Measurements from ENCODE around the gene TLCD3B. TPM values are rescaled to one million over a fixed set of nuclear protein-coding genes. Genes with fewer than 3 reads are reported as not detected.

The TLCD3B gene
- total RNA-seq, 2 experiments from 2014 or later = 3.5 to 3.6 TPM

- H3K4me1 Mint-ChIP-seq (ENCODE audit: low read depth) = peaks cover 27% of the 10 kb centered on the region
- ChIA-PET POLR2A (interaction anchor here (0.8 to 6.3 kb wide), 4 partner anchors 9 to 23 kb away, joined by 3 to 83 read pairs (median 5); partner anchors contain the start of genes PPP4C and TBX6), CTCF (interaction anchor here (1.2 to 1.8 kb wide), 3 partner anchors 11 to 14 kb away, joined by 3 to 5 read pairs (median 4); no protein-coding TSS in a partner anchor)
- peak; percentile 77 for DNase-seq
- no peaks in the 10 kb centered on the region for H3K27me3 Mint-ChIP-seq
- intact Hi-C loops (cut with micrococcal nuclease) = loop anchor here (10.0 kb wide), 1 partner anchor 306 kb away; the partner anchor contains the start of genes MYL11 and TBC1D10B
- peak; percentile 57 for TF ChIP-seq CTCF (IDR thresholded peaks at IDR 0.05)
- H3K4me3 Mint-ChIP-seq = peak overlapping the region; percentile 66
- no peaks in the 10 kb centered on the region for H3K9me3 Mint-ChIP-seq
- peak overlapping the region; percentile 81 for H3K27ac Mint-ChIP-seq
- H3K36me3 Mint-ChIP-seq (ENCODE audit: low read depth) = peaks cover 86% of the 10 kb centered on the region
- ATAC-seq = no peak
These were observed 37.9 kb upstream of the TLCD3B start for GRCh38 chr16:30068750-30069610.

DNA sequence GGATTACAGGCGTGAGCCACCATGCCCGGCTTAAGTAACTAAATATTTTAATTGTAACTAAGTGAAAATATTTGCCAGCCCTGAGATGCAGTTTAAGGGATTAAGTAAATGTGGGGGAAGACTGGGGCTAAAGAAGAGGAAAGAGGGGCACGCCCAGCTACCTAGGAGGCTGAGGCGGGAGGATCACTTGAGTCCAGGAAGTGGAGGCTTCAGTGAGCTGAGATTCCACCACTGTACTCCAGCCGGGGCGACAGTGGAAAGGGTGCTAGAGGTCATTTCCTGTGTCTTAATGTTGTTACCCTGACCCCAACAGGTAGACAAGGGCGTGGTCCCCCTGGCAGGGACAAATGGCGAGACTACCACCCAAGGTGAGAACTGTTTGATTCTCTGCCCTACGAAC lies 37.3 kb upstream of the TLCD3B start:
- peaks cover 29% of the 10 kb centered on the region for H3K4me1 Mint-ChIP-seq (ENCODE audit: low read depth)
- TF ChIP-seq CTCF (IDR thresholded peaks at IDR 0.05) = no peak
- peaks cover 84% of the 10 kb centered on the region for H3K36me3 Mint-ChIP-seq (ENCODE audit: low read depth)
- POLR2A ChIA-PET = interaction anchor here (1.5 to 6.3 kb wide), 3 partner anchors 10 to 55 kb away, joined by 4 to 83 read pairs (median 7); partner anchors contain the start of genes MAPK3, PPP4C and TBX6
- no peak for ATAC-seq
- H3K9me3 Mint-ChIP-seq = no peaks in the 10 kb centered on the region
- CTCF ChIA-PET = interaction anchor here (1.2 to 2.1 kb wide), 4 partner anchors 11 to 23 kb away, joined by 3 to 12 read pairs (median 4); partner anchors contain the start of gene TBX6
- H3K4me3 Mint-ChIP-seq = peak overlapping the region; percentile 66
- no peak for DNase-seq
- intact Hi-C loops (cut with micrococcal nuclease) = loop anchor here (10.0 kb wide), 1 partner anchor 306 kb away; the partner anchor contains the start of genes MYL11 and TBC1D10B
- no peaks in the 10 kb centered on the region for H3K27me3 Mint-ChIP-seq
- H3K27ac Mint-ChIP-seq = peak overlapping the region; percentile 81

DNA sequence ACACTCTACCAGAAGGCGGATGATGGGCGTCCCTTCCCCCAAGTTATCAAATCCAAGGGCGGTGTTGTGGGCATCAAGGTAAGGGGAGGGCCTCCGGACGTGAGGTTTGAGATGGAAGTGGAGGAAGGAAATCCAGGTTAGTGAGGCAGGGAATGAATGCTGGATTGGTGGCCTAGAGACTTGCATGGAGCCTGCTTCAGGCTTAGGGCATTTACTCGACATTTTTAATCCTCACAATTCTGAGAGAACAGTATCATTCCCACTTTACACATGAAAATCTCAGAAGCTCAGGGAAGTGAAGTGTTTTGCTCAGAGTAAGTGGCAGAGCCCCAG lies 36.5 kb upstream of the TLCD3B start:
- no peak for TF ChIP-seq CTCF (IDR thresholded peaks at IDR 0.05)
- ATAC-seq (no peak), DNase-seq (no peak)
- intact Hi-C loops (cut with micrococcal nuclease) = loop anchor here (10.0 kb wide), 1 partner anchor 307 kb away; the partner anchor contains the start of genes MYL11 and TBC1D10B
- POLR2A ChIA-PET = interaction anchor here (0.6 to 6.3 kb wide), 6 partner anchors 10 to 665 kb away, joined by 4 to 83 read pairs (median 14); partner anchors contain the start of genes MAPK3, PPP4C and TBX6
- peak overlapping the region; percentile 91 for H3K4me3 Mint-ChIP-seq
- H3K4me1 Mint-ChIP-seq (ENCODE audit: low read depth) = peaks cover 32% of the 10 kb centered on the region
- H3K9me3 Mint-ChIP-seq = no peaks in the 10 kb centered on the region
- H3K27me3 Mint-ChIP-seq = no peaks in the 10 kb centered on the region
- CTCF ChIA-PET = interaction anchor here (1.4 to 3.2 kb wide), 6 partner anchors 9 to 35 kb away, joined by 3 to 14 read pairs (median 5); partner anchors contain the start of gene TBX6
- H3K27ac Mint-ChIP-seq = peak overlapping the region; percentile 100
- peaks cover 81% of the 10 kb centered on the region for H3K36me3 Mint-ChIP-seq (ENCODE audit: low read depth)

- Mint-ChIP-seq H3K27me3 (no peaks in the 10 kb centered on the region), H3K4me1 (ENCODE audit: low read depth) (peaks cover 30% of the 10 kb centered on the region), H3K4me3 (peak overlapping the region; percentile 91), H3K27ac (peak overlapping the region; percentile 100), H3K9me3 (no peaks in the 10 kb centered on the region), H3K36me3 (ENCODE audit: low read depth) (peaks cover 76% of the 10 kb centered on the region)
- intact Hi-C loops (cut with micrococcal nuclease) = loop anchor here (10.0 kb wide), 1 partner anchor 308 kb away; the partner anchor contains the start of genes MYL11 and TBC1D10B
- ATAC-seq = no peak
- CTCF ChIA-PET = interaction anchor here (1.4 to 3.2 kb wide), 5 partner anchors 9 to 35 kb away, joined by 3 to 14 read pairs (median 5); partner anchors contain the start of gene TBX6
- TF ChIP-seq CTCF (IDR thresholded peaks at IDR 0.05) = no peak
- POLR2A ChIA-PET = interaction anchor here (0.6 to 6.3 kb wide), 13 partner anchors 11 to 570 kb away, joined by 3 to 83 read pairs (median 4); partner anchors contain the start of genes CORO1A, GDPD3, HIRIP3 and INO80E
- no peak for DNase-seq
These were observed 35.9 kb upstream of the TLCD3B start for GRCh38 chr16:30066761-30067583.
